SK-N-SH treated with all-trans-retinoic acid at 6 μM for 48 hours (cell line): ENCODE data around the gene OR52B2.

ENCODE experiments used
- ESRRG ChIP-seq: fragments of 250-450 bp; sonication (Bioruptor Pico); IDR thresholded peaks from 2 replicates; pipeline ENCODE4 v1.6.1; 2021; ENCODE audit warnings: mild to moderate bottlenecking
- ISL1 ChIP-seq: fragments of 250-450 bp; sonication (Bioruptor Pico); IDR thresholded peaks from 2 replicates; pipeline ENCODE4 v2.1.2; 2022; ENCODE audit warnings: mild to moderate bottlenecking, moderate library complexity
- OSR1 ChIP-seq: fragments of 250-450 bp; sonication (Bioruptor Pico); IDR thresholded peaks from 2 replicates; pipeline ENCODE4 v1.8.0; 2022; ENCODE audit warnings: moderate library complexity, mild to moderate bottlenecking, inconsistent platforms
- PATZ1 ChIP-seq: fragments of 250-450 bp; sonication (Bioruptor Pico); IDR thresholded peaks from 2 replicates; pipeline ENCODE4 v1.8.0; 2020; ENCODE audit warnings: mild to moderate bottlenecking, moderate library complexity, borderline replicate concordance
- PPARA ChIP-seq: fragments of 250-450 bp; sonication (Bioruptor Pico); IDR thresholded peaks from 2 replicates; pipeline ENCODE4 v1.5.0; 2020; ENCODE audit warnings: mild to moderate bottlenecking, borderline replicate concordance
- RARB ChIP-seq: fragments of 250-450 bp; sonication (Bioruptor Pico); IDR thresholded peaks from 2 replicates; pipeline ENCODE4 v1.8.0; 2021; ENCODE audit warnings: mild to moderate bottlenecking, moderate library complexity
- SNAI2 ChIP-seq: fragments of 250-450 bp; sonication (Bioruptor Pico); IDR thresholded peaks from 2 replicates; pipeline ENCODE4 v1.5.0; 2020; ENCODE audit warnings: mild to moderate bottlenecking, moderate library complexity
- TCF4 ChIP-seq: fragments of 250-450 bp; sonication (Bioruptor Pico); IDR thresholded peaks from 2 replicates; pipeline ENCODE4 v1.8.0; 2021; ENCODE audit warnings: mild to moderate bottlenecking, moderate library complexity, borderline replicate concordance
- ZFP3 ChIP-seq: fragments of 250-450 bp; sonication (Bioruptor Pico); IDR thresholded peaks from 2 replicates; pipeline ENCODE4 v1.5.0; 2020; ENCODE audit warnings: mild to moderate bottlenecking, moderate library complexity
- ZNF565 ChIP-seq: fragments of 450-650 bp; formaldehyde crosslinking; conservative IDR thresholded peaks from 2 replicates; pipeline ENCODE4 v1.5.0; 2020; ENCODE audit warnings: low read depth, mild to moderate bottlenecking, moderate library complexity

DNA sequence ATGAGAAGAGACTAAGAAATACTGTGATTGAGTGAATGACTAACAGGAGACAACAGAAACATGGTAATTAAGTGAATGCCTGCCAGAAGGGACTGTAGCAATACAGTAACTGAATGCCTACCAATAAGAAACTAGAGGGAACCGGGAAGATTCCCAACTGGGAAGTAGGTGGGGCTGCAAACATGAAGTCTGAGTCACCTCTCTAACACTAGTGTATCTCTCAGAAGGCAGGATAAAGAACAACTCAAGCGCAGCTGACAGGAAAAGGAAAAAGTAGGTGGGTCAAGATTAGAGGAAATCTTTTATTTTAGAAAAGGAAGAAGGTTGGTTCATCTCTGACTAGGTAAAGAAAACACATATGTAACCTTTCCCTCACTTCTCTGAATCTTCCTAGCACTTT is 49.2 kb upstream of the OR52B2 start:
- no peak for TF ChIP-seq PATZ1 (CRISPR knock-in tag)
- TF ChIP-seq SNAI2, result no peak
- no peak for TF ChIP-seq RARB (CRISPR knock-in tag)
- no peak for TF ChIP-seq PPARA (CRISPR knock-in tag)
- no peak for TF ChIP-seq TCF4 (CRISPR knock-in tag)
- TF ChIP-seq ZFP3, result no peak
- TF ChIP-seq OSR1 (CRISPR knock-in tag), result no peak
- no peak for TF ChIP-seq ESRRG (CRISPR knock-in tag)
- no peak for TF ChIP-seq ZNF565
- TF ChIP-seq ISL1, result no peak
